SHP77 treated with DMSO at 0.1 percent for 48 hours (cell line): ENCODE data around the gene RFX1.
"Not testable (repeated sequence)": the region's sequence is repeated elsewhere in the genome, so short reads cannot be mapped to it uniquely, and the experiment has no call there.

Experiments used
- DNase-seq: peaks from one replicate; lab custom pipeline; 2025; lab: John Stamatoyannopoulos, UW

Gene RFX1

GRCh38 chr19:13979244-13979615, 26.9 kb downstream of the RFX1 start:
- DNase-seq = no peak

- no peak for DNase-seq
These were observed 27.5 kb downstream of the RFX1 start for GRCh38 chr19:13978351-13979243.

- DNase-seq = no peak
These were observed 28.3 kb downstream of the RFX1 start for GRCh38 chr19:13977803-13978202.

- no peak for DNase-seq
These were observed 29.7 kb downstream of the RFX1 start for GRCh38 chr19:13976446-13976845.

- no peak for DNase-seq
These were observed 30.2 kb downstream of the RFX1 start for GRCh38 chr19:13975870-13976269.

GRCh38 chr19:13974073-13974472, 32.0 kb downstream of the RFX1 start:
- DNase-seq = peak; percentile 0

- DNase-seq = not testable (repeated sequence)
These were observed 32.6 kb downstream of the RFX1 start for GRCh38 chr19:13973479-13973878.

GRCh38 chr19:13972368-13973155, 33.6 kb downstream of the RFX1 start:
- no peak for DNase-seq

- not testable (repeated sequence) for DNase-seq
These were observed 34.3 kb downstream of the RFX1 start for GRCh38 chr19:13971868-13972267.

- DNase-seq = no peak
These were observed 36.2 kb downstream of the RFX1 start for GRCh38 chr19:13969897-13970296.

GRCh38 chr19:13968999-13969398, 37.1 kb downstream of the RFX1 start:
- DNase-seq = no peak

GRCh38 chr19:13968383-13968935, 37.7 kb downstream of the RFX1 start:
- no peak for DNase-seq

GRCh38 chr19:13967206-13967605, 38.9 kb downstream of the RFX1 start:
- not testable (repeated sequence) for DNase-seq

GRCh38 chr19:13966684-13967128, 39.4 kb downstream of the RFX1 start:
- DNase-seq = no peak

GRCh38 chr19:13965926-13966683, 40.0 kb downstream of the RFX1 start:
- DNase-seq = no peak

- no peak for DNase-seq
These were observed 40.7 kb downstream of the RFX1 start for GRCh38 chr19:13965377-13965896.

GRCh38 chr19:13964776-13965175, 41.3 kb downstream of the RFX1 start:
- no peak for DNase-seq

- DNase-seq = no peak
These were observed 42.5 kb downstream of the RFX1 start for GRCh38 chr19:13963603-13964105.

- no peak for DNase-seq
These were observed 43.2 kb downstream of the RFX1 start for GRCh38 chr19:13962699-13963602.
